Keratinocyte (primary cell): ENCODE data around the gene ZRSR2. TPM values are rescaled to one million over a fixed set of nuclear protein-coding genes. Genes with fewer than 3 reads are reported as not detected.

Experiments used
- DNase-seq: peaks from one replicate; pipeline ENCODE4 v3.0.0-alpha.2; 2011; ENCODE audit warnings: low read depth, missing footprints, low spot score
- FAIRE-seq: peaks from 2 replicates; lab custom pipeline; 2011; peaks lifted over from hg19 to GRCh38; lab: Jason Lieb, UNC
- H2AFZ ChIP-seq: 2 replicates; pipeline ENCODE4 v1.6.0; 2012; ENCODE audit warnings: low read length, control low read depth, inconsistent platforms; ENCODE audit not compliant: control insufficient read depth
- H3K27ac ChIP-seq: 2 replicates; pipeline ENCODE4 v1.5.1; 2011; ENCODE audit warnings: low read length; ENCODE audit not compliant: control insufficient read depth, insufficient read depth
- H3K27me3 ChIP-seq: 3 replicates; pipeline ENCODE4 v1.6.0; 2011; ENCODE audit warnings: low read length; ENCODE audit not compliant: control insufficient read depth, insufficient read depth; ENCODE audit errors: extremely low read depth
- H3K36me3 ChIP-seq, 2 experiments: 2 replicates in 1 of 2; 3 replicates in 1 of 2; pipeline ENCODE4 v1.5.1; 2011; ENCODE audit warnings: low read length in 2 of 2, mild to moderate bottlenecking in 1 of 2; ENCODE audit not compliant: control insufficient read depth in 2 of 2, insufficient read depth in 2 of 2; ENCODE audit errors: extremely low read depth in 1 of 2
- H3K4me1 ChIP-seq: 3 replicates; pipeline ENCODE4 v1.5.1; 2011; ENCODE audit warnings: low read length; ENCODE audit not compliant: control insufficient read depth, insufficient read depth; ENCODE audit errors: extremely low read depth
- H3K4me2 ChIP-seq: 3 replicates; pipeline ENCODE4 v1.6.0; 2011; ENCODE audit warnings: low read depth, low read length; ENCODE audit not compliant: control insufficient read depth, insufficient read depth; ENCODE audit errors: extremely low read depth
- H3K4me3 ChIP-seq, 3 experiments: fragments of 200-600 bp in 1 of 3; sonication (generic) in 1 of 3; 2 replicates in 2 of 3; 3 replicates in 1 of 3; pipeline ENCODE4 v1.5.1; 2011 to 2016; ENCODE audit warnings: low read length in 3 of 3, mild to moderate bottlenecking in 3 of 3, control low read depth in 2 of 3, inconsistent platforms in 1 of 3, low read depth in 1 of 3, mixed read lengths in 1 of 3, mixed run types in 1 of 3, moderate library complexity in 1 of 3; ENCODE audit not compliant: control insufficient read depth in 2 of 3, insufficient read depth in 2 of 3; ENCODE audit errors: extremely low read depth in 1 of 3
- H3K79me2 ChIP-seq: 2 replicates; pipeline ENCODE4 v1.6.0; 2012; ENCODE audit warnings: low read length; ENCODE audit not compliant: control insufficient read depth, insufficient read depth
- H3K9ac ChIP-seq: 3 replicates; pipeline ENCODE4 v1.6.0; 2011; ENCODE audit warnings: low read length; ENCODE audit not compliant: control insufficient read depth, insufficient read depth; ENCODE audit errors: extremely low read depth
- H3K9me1 ChIP-seq: 3 replicates; pipeline ENCODE4 v1.6.0; 2011; ENCODE audit warnings: low read length; ENCODE audit not compliant: control insufficient read depth, insufficient read depth; ENCODE audit errors: extremely low read depth
- H3K9me3 ChIP-seq: 2 replicates; pipeline ENCODE4 v1.5.1; 2012; ENCODE audit warnings: low read depth, low read length; ENCODE audit not compliant: control insufficient read depth
- H4K20me1 ChIP-seq: 3 replicates; pipeline ENCODE4 v1.6.0; 2011; ENCODE audit warnings: low read length; ENCODE audit not compliant: control insufficient read depth, insufficient read depth; ENCODE audit errors: extremely low read depth
- CTCF ChIP-seq, 3 experiments: IDR thresholded peaks in 1 of 3; conservative IDR thresholded peaks in 1 of 3; optimal IDR thresholded peaks in 1 of 3; 2 replicates in 2 of 3; 3 replicates in 1 of 3; pipeline versions ENCODE3 to v1.5.1; 2011; ENCODE audit warnings: low read length in 3 of 3, mild to moderate bottlenecking in 3 of 3, moderate library complexity in 2 of 3, control low read depth in 1 of 3, inconsistent platforms in 1 of 3; ENCODE audit not compliant: insufficient read depth in 2 of 3; ENCODE audit errors: extremely low read depth in 1 of 3
- EZH2 ChIP-seq: IDR thresholded peaks from one replicate; pipeline ENCODE4 v1.6.1; 2012; ENCODE audit warnings: inconsistent platforms, mild to moderate bottlenecking, low read length, moderate library complexity
- dilution Hi-C: fragments of 300-500 bp; cut with MboI; formaldehyde crosslinking; loops from one replicate; pipeline ENCODE4 v1.7.0; 2020; ENCODE audit warnings: low sequenced_read_pairs; ENCODE audit not compliant: extremely low pct_ligation_motif_present
- polyA plus RNA-seq, 5 experiments: library from polyadenylated mRNA; depleted of rRNA in 3 of 5; stranded (reverse) in 3 of 5; stranded (forward) in 1 of 5; unstranded in 1 of 5; fragments of >200 nt; gene quantifications; 1 replicate in 1 of 5; 2 replicates in 3 of 5; 3 replicates in 1 of 5; pipeline versions ENCODE4 v1.2.1 to v1.2.3, GENCODE V29; 2011 to 2012; ENCODE audit warnings: missing spikeins in 2 of 5, low read depth in 1 of 5, low replicate concordance in 1 of 5

ZRSR2 gene
- polyA plus RNA-seq, 1 donor (not counting 4 experiments of a cell fraction or from before 2014, with no cell fraction given): 13.7 TPM

- no peak for DNase-seq
- no peaks in the 10 kb centered on the region for H3K27me3 ChIP-seq
- dilution Hi-C loops: no loop called here
Measured at GRCh38 chrX:15841853-15842516, 51.7 kb downstream of the ZRSR2 start.

GRCh38 chrX:15843960-15844359 is 53.7 kb downstream of the ZRSR2 start:
- Histone ChIP-seq H3K4me1 (no peaks in the 10 kb centered on the region), H3K36me3 (peaks cover 0 to 3% of the 10 kb centered on the region in 2 experiments), H3K4me3 (no peak overlapping the region), H4K20me1 (no peaks in the 10 kb centered on the region), H3K79me2 (no peaks in the 10 kb centered on the region), H3K4me2 (no peak overlapping the region), H3K9ac (no peak overlapping the region), H3K27me3 (no peaks in the 10 kb centered on the region), H3K9me1 (no peaks in the 10 kb centered on the region), H3K9me3 (no peaks in the 10 kb centered on the region), H3K27ac (no peak overlapping the region), H2AFZ (no peak overlapping the region)
- DNase-seq (no peak), FAIRE-seq (no peak)
- dilution Hi-C loops: no loop called here
- no peak for TF ChIP-seq CTCF (optimal IDR thresholded peaks at IDR 0.05 in 1 of 3, IDR thresholded peaks at IDR 0.05 in 1 of 3, conservative IDR thresholded peaks at IDR 0.05 in 1 of 3; ENCODE audit: extremely low read depth in 1 of 3, insufficient read depth in 2 of 3, low read length in 3 of 3)
- TF ChIP-seq EZH2: no peak

More at GRCh38 chrX:15841853-15842516, 51.7 kb downstream of the ZRSR2 start:
- FAIRE-seq: no peak
- Histone ChIP-seq H3K27ac (no peak overlapping the region), H3K9me3 (no peaks in the 10 kb centered on the region), H2AFZ (no peak overlapping the region), H4K20me1 (no peaks in the 10 kb centered on the region), H3K4me1 (no peaks in the 10 kb centered on the region), H3K79me2 (no peaks in the 10 kb centered on the region), H3K4me2 (no peak overlapping the region), H3K9me1 (no peaks in the 10 kb centered on the region), H3K36me3 (peaks cover 0 to 3% of the 10 kb centered on the region in 2 experiments), H3K4me3 (no peak overlapping the region), H3K9ac (no peak overlapping the region)
- TF ChIP-seq CTCF (optimal IDR thresholded peaks at IDR 0.05 in 1 of 3, IDR thresholded peaks at IDR 0.05 in 1 of 3, conservative IDR thresholded peaks at IDR 0.05 in 1 of 3; ENCODE audit: extremely low read depth in 1 of 3, insufficient read depth in 2 of 3, low read length in 3 of 3): no peak
- no peak for TF ChIP-seq EZH2
